HFF-Myc (cell line): ENCODE results near the gene UACA.

Source experiments
- DNase-seq: peaks from one replicate; pipeline ENCODE4 v3.0.0-alpha.2; 2011; ENCODE audit warnings: low read depth; ENCODE audit errors: extremely low read depth
- H3K4me3 ChIP-seq: replicated peaks from 2 replicates; pipeline ENCODE4 v1.5.1; 2011; ENCODE audit warnings: low read depth, mild to moderate bottlenecking, control low read depth, low read length
- TF ChIP-seq, protein P1 (sequence below): IDR thresholded peaks from 2 replicates; pipeline ENCODE4 v1.5.1; 2012; ENCODE audit warnings: mild to moderate bottlenecking, low read depth, low read length, control low read depth; ENCODE audit errors: missing control alignments

UACA gene

DNA sequence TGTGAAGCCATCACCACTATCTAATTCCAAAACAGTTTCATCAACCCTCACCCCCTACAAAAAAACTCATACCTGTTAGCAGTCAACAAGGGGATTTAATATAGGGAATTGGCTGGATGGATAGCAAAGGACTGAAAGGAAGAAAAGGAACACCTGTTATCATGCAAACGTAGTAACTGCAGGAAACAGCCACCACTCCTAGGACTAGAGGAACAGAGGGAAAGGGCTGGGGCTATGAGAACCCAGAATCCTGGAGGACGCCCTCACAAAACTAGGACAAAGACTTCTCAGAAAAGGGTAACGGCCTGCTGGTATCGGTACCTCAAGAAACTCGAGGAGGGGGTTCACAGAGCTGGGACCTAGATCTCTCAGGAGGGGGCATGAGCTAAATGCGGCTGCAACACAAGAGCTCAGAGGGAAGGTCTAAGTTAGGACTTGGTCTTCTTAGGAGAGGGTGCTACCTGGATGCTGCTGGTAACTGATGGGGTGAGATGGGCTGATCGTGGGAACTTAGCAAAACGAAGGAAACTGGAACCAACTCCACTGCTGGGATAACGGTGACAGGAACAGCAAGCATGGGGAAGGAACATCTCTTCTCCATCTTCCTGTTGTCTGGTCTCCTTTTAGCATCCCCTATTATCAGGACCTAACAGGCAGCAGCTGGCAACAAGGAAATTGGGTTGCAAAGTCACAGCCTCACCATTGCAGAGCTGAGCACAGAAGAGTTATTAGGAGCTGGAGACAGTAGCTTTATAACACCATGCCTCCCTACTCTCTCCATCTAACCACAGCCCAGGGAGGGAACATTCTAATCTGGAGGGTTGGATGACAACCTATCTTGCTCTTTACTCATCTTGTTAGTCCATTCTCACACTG lies 147.7 kb downstream of the UACA start:
- H3K4me3 ChIP-seq = no peak overlapping the region
- TF ChIP-seq, protein P1, sequence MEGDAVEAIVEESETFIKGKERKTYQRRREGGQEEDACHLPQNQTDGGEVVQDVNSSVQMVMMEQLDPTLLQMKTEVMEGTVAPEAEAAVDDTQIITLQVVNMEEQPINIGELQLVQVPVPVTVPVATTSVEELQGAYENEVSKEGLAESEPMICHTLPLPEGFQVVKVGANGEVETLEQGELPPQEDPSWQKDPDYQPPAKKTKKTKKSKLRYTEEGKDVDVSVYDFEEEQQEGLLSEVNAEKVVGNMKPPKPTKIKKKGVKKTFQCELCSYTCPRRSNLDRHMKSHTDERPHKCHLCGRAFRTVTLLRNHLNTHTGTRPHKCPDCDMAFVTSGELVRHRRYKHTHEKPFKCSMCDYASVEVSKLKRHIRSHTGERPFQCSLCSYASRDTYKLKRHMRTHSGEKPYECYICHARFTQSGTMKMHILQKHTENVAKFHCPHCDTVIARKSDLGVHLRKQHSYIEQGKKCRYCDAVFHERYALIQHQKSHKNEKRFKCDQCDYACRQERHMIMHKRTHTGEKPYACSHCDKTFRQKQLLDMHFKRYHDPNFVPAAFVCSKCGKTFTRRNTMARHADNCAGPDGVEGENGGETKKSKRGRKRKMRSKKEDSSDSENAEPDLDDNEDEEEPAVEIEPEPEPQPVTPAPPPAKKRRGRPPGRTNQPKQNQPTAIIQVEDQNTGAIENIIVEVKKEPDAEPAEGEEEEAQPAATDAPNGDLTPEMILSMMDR = no peak
- no peak for DNase-seq

DNA sequence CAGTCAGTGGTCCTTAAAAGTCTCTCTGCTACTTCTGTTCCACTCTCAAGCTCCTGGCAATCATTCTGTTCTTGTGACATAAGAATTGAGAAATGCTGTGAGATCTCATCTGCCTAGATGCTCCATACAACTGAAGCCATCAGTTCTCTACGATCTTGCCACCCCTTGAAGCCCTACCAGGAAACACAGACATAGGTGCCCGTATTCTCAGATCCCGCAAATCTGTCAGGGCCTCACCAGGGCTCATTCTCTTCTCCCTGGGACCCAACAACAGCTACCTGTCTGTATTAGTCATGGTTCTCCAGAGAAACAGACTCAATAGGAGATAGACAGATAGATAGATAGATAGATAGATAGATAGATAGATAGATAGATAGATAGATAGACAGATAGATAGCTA lies 149.1 kb downstream of the UACA start:
- no peak for DNase-seq
- TF ChIP-seq, protein P1 = no peak
- H3K4me3 ChIP-seq = no peak overlapping the region

DNA sequence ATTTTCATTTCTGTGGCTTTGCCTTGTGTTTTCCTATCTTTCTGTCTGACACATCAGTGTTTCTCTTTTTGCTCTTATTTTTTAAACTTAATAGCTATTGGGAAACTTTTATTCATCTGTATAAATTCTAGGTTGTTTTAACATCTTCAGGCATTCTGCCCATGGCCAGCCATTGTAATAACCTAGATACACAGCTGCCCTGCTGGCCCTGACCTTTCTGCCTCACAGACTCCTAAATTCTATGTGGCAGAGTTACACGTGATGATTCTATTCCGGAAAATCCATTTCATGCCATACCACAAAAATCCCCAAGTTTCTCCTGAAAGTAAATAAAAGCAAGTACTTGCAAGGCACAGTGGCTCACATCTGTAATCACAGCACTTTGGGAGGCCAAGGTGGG lies 150.1 kb downstream of the UACA start:
- DNase-seq = no peak
- TF ChIP-seq, protein P1 = no peak

DNA sequence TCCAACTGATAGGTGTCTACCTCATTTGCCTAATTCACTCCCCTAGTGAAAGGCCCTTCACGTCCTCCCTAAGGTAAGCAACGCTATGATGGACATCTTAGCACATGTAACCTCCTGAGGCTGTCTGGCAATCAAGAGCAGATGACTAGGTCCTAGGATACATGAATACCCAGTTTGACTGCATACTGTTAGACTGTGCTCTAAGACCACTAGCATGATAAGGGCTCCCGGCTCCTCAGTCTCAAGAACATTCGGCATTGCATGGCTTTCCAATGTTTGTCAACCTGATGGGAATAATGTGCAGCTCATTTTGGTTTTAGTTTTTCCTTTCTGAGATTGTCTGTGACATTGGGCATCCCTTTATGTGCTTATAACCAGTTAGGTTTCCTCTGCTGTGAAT lies 152.1 kb downstream of the UACA start:
- H3K4me3 ChIP-seq = no peak overlapping the region
- TF ChIP-seq, protein P1 = no peak
- DNase-seq = no peak

More for the DNA sequence above, 150.1 kb downstream of the UACA start:
- no peak overlapping the region for H3K4me3 ChIP-seq

DNA sequence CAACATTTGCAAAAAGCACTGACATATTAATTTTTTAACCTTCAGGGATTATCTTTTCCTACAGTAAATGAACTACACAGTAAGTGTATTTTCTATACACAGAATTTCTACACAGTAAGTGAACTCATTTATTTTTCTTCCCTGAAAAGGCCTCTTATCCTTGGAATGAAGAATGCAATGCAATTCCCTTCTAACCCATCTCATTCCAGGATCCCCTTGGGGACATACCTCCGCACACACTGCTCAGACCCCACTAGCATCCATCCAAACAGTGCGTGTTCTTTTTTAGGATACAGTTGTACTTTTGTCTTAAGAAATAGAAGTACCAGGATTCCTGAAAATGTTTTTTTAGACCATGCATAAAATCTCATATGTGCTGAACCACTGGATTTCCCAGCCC lies 152.8 kb downstream of the UACA start:
- H3K4me3 ChIP-seq = no peak overlapping the region
- TF ChIP-seq, protein P1 = no peak
- no peak for DNase-seq

DNA sequence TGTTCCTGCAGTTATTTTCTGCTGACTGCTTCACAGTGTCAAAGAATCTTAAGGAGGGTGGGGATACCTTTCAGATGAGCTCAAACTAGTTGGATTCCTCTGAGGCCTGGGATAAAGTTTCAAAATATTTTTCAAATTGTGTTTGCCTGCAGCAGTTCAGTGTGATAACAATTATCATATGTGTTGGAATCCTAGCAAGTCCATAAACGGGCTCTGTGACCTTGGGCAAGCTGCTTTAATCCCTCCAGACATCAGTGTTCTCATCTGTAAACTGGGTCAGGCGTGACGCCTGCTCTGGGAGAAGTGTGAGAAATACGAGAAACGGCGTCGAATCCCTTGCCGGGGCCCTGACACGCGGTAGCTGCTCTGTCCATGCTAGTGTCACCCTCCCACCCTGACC lies 153.5 kb downstream of the UACA start:
- H3K4me3 ChIP-seq = no peak overlapping the region
- no peak for DNase-seq
- TF ChIP-seq, protein P1 = no peak
